A673 (cell line): ENCODE data around the gene NDNF.

ENCODE experiments used
- EZH2 ChIP-seq: fragments of 200-600 bp; sonication (generic); IDR thresholded peaks from 2 replicates; pipeline ENCODE4 v1.6.1; 2017; ENCODE audit warnings: borderline replicate concordance, low read depth, mild to moderate bottlenecking, mixed read lengths, antibody characterized with exemption, low read length; ENCODE audit not compliant: poor library complexity, severe bottlenecking
- TF ChIP-seq, protein P1 (sequence below): fragments of 300-800, 200-600 bp; sonication (generic); conservative IDR thresholded peaks from 2 replicates; pipeline ENCODE4 v1.5.1; 2017; ENCODE audit warnings: low read depth, mild to moderate bottlenecking, antibody characterized with exemption, low read length, moderate library complexity, mixed read lengths

GRCh38 chr4:121026034-121026433, 46.3 kb downstream of the NDNF start:
- TF ChIP-seq, protein P1, sequence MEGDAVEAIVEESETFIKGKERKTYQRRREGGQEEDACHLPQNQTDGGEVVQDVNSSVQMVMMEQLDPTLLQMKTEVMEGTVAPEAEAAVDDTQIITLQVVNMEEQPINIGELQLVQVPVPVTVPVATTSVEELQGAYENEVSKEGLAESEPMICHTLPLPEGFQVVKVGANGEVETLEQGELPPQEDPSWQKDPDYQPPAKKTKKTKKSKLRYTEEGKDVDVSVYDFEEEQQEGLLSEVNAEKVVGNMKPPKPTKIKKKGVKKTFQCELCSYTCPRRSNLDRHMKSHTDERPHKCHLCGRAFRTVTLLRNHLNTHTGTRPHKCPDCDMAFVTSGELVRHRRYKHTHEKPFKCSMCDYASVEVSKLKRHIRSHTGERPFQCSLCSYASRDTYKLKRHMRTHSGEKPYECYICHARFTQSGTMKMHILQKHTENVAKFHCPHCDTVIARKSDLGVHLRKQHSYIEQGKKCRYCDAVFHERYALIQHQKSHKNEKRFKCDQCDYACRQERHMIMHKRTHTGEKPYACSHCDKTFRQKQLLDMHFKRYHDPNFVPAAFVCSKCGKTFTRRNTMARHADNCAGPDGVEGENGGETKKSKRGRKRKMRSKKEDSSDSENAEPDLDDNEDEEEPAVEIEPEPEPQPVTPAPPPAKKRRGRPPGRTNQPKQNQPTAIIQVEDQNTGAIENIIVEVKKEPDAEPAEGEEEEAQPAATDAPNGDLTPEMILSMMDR, result no peak
- TF ChIP-seq EZH2, result no peak
